ENCODE results near the gene DNMT3A. TPM values are rescaled to one million over a fixed set of nuclear protein-coding genes. Genes with fewer than 3 reads are reported as not detected.

The DNMT3A gene
- total RNA-seq, 1 donor from 2014 or later: 113 TPM

DNA sequence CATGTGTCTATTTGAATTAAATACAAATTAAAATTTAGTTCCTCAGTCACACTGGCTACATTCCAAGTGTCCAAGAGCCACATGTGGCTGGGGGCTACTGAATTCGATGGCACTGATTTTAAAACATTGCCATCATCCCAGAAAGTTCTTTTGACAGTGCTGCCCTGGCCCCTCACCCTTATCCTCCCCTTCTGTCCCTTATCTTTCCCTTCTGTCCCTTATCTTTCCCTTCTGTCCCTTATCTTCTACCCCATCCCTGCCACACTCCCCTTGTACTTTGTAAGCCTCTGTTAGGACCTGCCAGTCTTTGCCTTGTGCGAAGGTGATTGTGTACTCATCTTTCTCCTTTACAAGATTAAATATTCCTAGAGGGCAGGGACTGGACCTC lies 85.2 kb downstream of the DNMT3A start:
- TF ChIP-seq CTCF (conservative IDR thresholded peaks at IDR 0.05): no peak
- DNase-seq (ENCODE audit: low read depth, low spot score): no peak
- H3K27ac Mint-ChIP-seq (ENCODE audit: unreplicated experiment): peak overlapping the region; percentile 92
- peak overlapping the region; percentile 8 for H3K4me3 Mint-ChIP-seq
- H3K27me3 Mint-ChIP-seq (ENCODE audit: low read depth): no peaks in the 10 kb centered on the region
- peaks cover 10% of the 10 kb centered on the region for H3K36me3 Mint-ChIP-seq (ENCODE audit: low read depth)
- peaks cover 58% of the 10 kb centered on the region for H3K4me1 Mint-ChIP-seq
- H3K9me3 Mint-ChIP-seq: no peaks in the 10 kb centered on the region

DNA sequence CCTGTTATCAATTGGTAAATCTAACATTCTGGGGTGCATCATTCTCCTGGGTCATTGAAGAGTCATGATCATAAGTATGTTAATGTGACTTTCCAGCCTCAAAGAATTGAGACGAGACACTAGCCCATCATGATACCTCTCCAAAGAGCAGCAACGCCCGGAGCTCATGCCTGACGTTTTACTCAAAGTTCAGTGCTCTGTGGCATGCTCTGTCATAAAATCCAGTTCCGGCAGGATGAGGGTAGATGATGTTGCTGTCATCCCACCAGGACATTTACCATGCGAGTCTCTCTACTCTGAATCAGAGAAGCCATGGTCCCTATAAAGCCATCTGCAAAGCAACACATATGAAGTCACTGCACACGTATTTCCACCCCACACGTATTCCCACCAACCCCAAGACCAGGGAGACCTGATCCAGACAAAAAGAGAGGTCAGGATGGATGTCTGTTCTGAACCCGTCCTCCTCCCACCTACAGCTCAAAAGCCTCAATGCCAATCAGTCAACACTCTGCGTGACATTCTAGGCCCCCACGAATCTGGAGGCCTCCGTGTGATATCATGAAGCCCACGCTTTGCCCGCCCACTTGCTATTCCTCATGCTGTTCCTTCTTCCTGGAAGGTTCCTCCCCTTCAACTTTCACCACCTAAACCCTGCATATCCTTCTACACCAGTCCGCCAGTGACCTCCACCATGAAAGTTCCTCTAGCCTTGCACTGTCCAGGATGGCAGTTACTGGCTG lies 85.8 kb downstream of the DNMT3A start:
- TF ChIP-seq CTCF (conservative IDR thresholded peaks at IDR 0.05): no peak
- no peak for DNase-seq (ENCODE audit: low read depth, low spot score)
- peaks cover 63% of the 10 kb centered on the region for H3K4me1 Mint-ChIP-seq
- H3K27me3 Mint-ChIP-seq (ENCODE audit: low read depth): no peaks in the 10 kb centered on the region
- H3K9me3 Mint-ChIP-seq: no peaks in the 10 kb centered on the region
- H3K36me3 Mint-ChIP-seq (ENCODE audit: low read depth): peaks cover 10% of the 10 kb centered on the region
- H3K4me3 Mint-ChIP-seq: peak overlapping the region; percentile 16
- H3K27ac Mint-ChIP-seq (ENCODE audit: unreplicated experiment): no peak overlapping the region

GRCh38 chr2:25254961-25255360 lies 86.8 kb downstream of the DNMT3A start:
- no peak for DNase-seq (ENCODE audit: low read depth, low spot score)
- Mint-ChIP-seq H3K27ac (ENCODE audit: unreplicated experiment) (no peak overlapping the region), H3K4me1 (peaks cover 65% of the 10 kb centered on the region), H3K27me3 (ENCODE audit: low read depth) (no peaks in the 10 kb centered on the region), H3K9me3 (no peaks in the 10 kb centered on the region), H3K36me3 (ENCODE audit: low read depth) (peaks cover 10% of the 10 kb centered on the region), H3K4me3 (peak overlapping the region; percentile 75)
- TF ChIP-seq CTCF (conservative IDR thresholded peaks at IDR 0.05): no peak

DNA sequence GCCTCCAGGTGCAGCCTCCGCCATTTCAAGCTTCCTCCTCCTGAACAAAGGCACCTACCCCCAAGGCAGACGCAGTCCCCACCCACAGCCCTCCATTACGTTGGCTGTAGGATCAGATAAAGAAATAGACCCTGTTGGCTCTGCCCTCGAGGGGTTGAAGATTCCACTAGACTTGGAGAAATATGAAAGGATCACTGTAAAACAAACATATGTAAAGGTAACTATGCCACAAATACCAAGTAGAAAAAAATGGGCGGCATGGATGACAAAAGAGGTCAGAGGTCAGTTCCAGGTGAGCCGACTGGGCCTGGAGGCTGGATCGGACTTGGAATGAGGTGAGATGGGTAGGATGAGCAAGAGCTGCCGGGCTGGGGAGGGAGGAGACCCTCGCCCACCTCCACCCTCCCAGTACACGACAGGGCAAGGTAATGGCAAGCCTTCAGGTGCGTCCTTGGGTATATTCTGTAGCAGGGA lies 88.5 kb downstream of the DNMT3A start:
- Mint-ChIP-seq H3K4me3 (peak overlapping the region; percentile 85), H3K27ac (ENCODE audit: unreplicated experiment) (no peak overlapping the region), H3K36me3 (ENCODE audit: low read depth) (peaks cover 17% of the 10 kb centered on the region), H3K9me3 (no peaks in the 10 kb centered on the region), H3K4me1 (peaks cover 62% of the 10 kb centered on the region), H3K27me3 (ENCODE audit: low read depth) (no peaks in the 10 kb centered on the region)
- no peak for TF ChIP-seq CTCF (conservative IDR thresholded peaks at IDR 0.05)
- DNase-seq (ENCODE audit: low read depth, low spot score): no peak

GRCh38 chr2:25252291-25253152 lies 89.2 kb downstream of the DNMT3A start:
- Mint-ChIP-seq H3K4me3 (peak overlapping the region; percentile 94), H3K9me3 (no peaks in the 10 kb centered on the region), H3K4me1 (peaks cover 56% of the 10 kb centered on the region), H3K27ac (ENCODE audit: unreplicated experiment) (peak overlapping the region; percentile 47), H3K27me3 (ENCODE audit: low read depth) (no peaks in the 10 kb centered on the region), H3K36me3 (ENCODE audit: low read depth) (peaks cover 17% of the 10 kb centered on the region)
- no peak for TF ChIP-seq CTCF (conservative IDR thresholded peaks at IDR 0.05)
- DNase-seq (ENCODE audit: low read depth, low spot score): peak; percentile 82
